ENCODE measurements around the gene KCNIP4.

DNA sequence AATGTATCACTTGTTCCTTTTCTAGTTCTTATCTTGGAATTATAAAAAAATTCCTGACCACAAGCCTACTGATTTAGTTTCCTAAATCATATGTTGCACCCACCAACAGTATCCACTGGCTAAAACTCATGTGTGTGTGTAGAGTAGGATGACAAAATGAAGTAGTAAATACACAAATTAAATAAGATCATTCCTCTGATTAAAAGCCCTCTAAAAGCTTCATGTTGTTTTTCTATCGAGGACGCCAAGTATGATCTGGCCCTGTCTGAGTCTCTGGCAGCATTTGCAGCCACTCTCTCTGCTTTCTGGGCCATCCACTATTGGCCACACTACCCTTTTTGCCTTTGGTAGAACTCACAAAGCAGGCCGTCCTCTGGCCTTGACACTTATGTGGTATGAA is 1064.9 kb downstream of the KCNIP4 start:
- TF ChIP-seq, protein P1, sequence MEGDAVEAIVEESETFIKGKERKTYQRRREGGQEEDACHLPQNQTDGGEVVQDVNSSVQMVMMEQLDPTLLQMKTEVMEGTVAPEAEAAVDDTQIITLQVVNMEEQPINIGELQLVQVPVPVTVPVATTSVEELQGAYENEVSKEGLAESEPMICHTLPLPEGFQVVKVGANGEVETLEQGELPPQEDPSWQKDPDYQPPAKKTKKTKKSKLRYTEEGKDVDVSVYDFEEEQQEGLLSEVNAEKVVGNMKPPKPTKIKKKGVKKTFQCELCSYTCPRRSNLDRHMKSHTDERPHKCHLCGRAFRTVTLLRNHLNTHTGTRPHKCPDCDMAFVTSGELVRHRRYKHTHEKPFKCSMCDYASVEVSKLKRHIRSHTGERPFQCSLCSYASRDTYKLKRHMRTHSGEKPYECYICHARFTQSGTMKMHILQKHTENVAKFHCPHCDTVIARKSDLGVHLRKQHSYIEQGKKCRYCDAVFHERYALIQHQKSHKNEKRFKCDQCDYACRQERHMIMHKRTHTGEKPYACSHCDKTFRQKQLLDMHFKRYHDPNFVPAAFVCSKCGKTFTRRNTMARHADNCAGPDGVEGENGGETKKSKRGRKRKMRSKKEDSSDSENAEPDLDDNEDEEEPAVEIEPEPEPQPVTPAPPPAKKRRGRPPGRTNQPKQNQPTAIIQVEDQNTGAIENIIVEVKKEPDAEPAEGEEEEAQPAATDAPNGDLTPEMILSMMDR (conservative IDR thresholded peaks at IDR 0.05; ENCODE audit: low read length): no peak
- no peak for TF ChIP-seq EZH2phosphoT487 (IDR thresholded peaks at IDR 0.05; ENCODE audit: borderline replicate concordance)
